Nephron progenitor cell (in vitro differentiated cells): ENCODE measurements around the gene OR8A1.

Experiments used
- DNase-seq: peaks from one replicate; pipeline ENCODE4 v3.0.0; 2021
- H3K27ac Mint-ChIP-seq: 2 replicates; pipeline ENCODE4 v1.8.0; 2021; ENCODE audit warnings: mild to moderate bottlenecking, moderate library complexity, mixed read lengths
- H3K27me3 Mint-ChIP-seq: 2 replicates; pipeline ENCODE4 v1.8.0; 2021; ENCODE audit warnings: mild to moderate bottlenecking, low read depth, mixed read lengths; ENCODE audit not compliant: poor library complexity
- H3K36me3 Mint-ChIP-seq: 2 replicates; pipeline ENCODE4 v1.8.0; 2021; ENCODE audit warnings: low read depth, mixed read lengths
- H3K4me1 Mint-ChIP-seq: 2 replicates; pipeline ENCODE4 v1.8.0; 2021; ENCODE audit warnings: mixed read lengths
- H3K4me3 Mint-ChIP-seq: 2 replicates; pipeline ENCODE4 v1.8.0; 2021; ENCODE audit warnings: mild to moderate bottlenecking, moderate library complexity, mixed read lengths
- H3K9me3 Mint-ChIP-seq: 2 replicates; pipeline ENCODE4 v1.8.0; 2021; ENCODE audit warnings: mild to moderate bottlenecking, moderate library complexity, mixed read lengths
- CTCF ChIP-seq: fragments of 200-600 bp; sonication (generic); IDR thresholded peaks from 2 replicates; pipeline ENCODE4 v1.5.0; 2021; ENCODE audit warnings: antibody characterized with exemption

Gene OR8A1

GRCh38 chr11:124538019-124538418 is 31.8 kb upstream of the OR8A1 start:
- Mint-ChIP-seq H3K27me3 (no peaks in the 10 kb centered on the region), H3K9me3 (no peaks in the 10 kb centered on the region), H3K4me3 (no peak overlapping the region), H3K36me3 (no peaks in the 10 kb centered on the region), H3K27ac (no peak overlapping the region), H3K4me1 (peaks cover 39% of the 10 kb centered on the region)
- DNase-seq, result no peak
- no peak for TF ChIP-seq CTCF

GRCh38 chr11:124541204-124541603 is 28.6 kb upstream of the OR8A1 start:
- H3K4me3 Mint-ChIP-seq, result no peak overlapping the region
- peaks cover 19% of the 10 kb centered on the region for H3K4me1 Mint-ChIP-seq
- H3K36me3 Mint-ChIP-seq, result no peaks in the 10 kb centered on the region
- no peak overlapping the region for H3K27ac Mint-ChIP-seq
- peaks cover 3% of the 10 kb centered on the region for H3K27me3 Mint-ChIP-seq
- DNase-seq, result no peak
- TF ChIP-seq CTCF, result no peak
- H3K9me3 Mint-ChIP-seq, result no peaks in the 10 kb centered on the region

- H3K4me1 Mint-ChIP-seq, result peaks cover 2% of the 10 kb centered on the region
- no peak overlapping the region for H3K27ac Mint-ChIP-seq
- no peak for TF ChIP-seq CTCF
- no peaks in the 10 kb centered on the region for H3K36me3 Mint-ChIP-seq
- DNase-seq, result no peak
- H3K4me3 Mint-ChIP-seq, result no peak overlapping the region
- H3K9me3 Mint-ChIP-seq, result no peaks in the 10 kb centered on the region
- H3K27me3 Mint-ChIP-seq, result peaks cover 3% of the 10 kb centered on the region
These were observed 26.7 kb upstream of the OR8A1 start for GRCh38 chr11:124543145-124543544.

- H3K27me3 Mint-ChIP-seq, result peaks cover 3% of the 10 kb centered on the region
- H3K36me3 Mint-ChIP-seq, result no peaks in the 10 kb centered on the region
- no peak within 1 kb of the TSS for H3K4me3 Mint-ChIP-seq
- DNase-seq, result no peak
- TF ChIP-seq CTCF, result no peak
- H3K27ac Mint-ChIP-seq, result no peak within 1 kb of the TSS
- no peaks in the 10 kb centered on the region for H3K9me3 Mint-ChIP-seq
- no peaks in the 10 kb centered on the region for H3K4me1 Mint-ChIP-seq
These were observed 26.2 kb upstream of the OR8A1 start, which contains the start of gene OR8B12 for GRCh38 chr11:124543554-124543953. TSS of gene OR8B12 (minus strand) at chr11:124543654. CDS start at chr11:124543654, 0 bp downstream.

- H3K9me3 Mint-ChIP-seq, result peaks cover 11% of the 10 kb centered on the region
- no peak for DNase-seq
These were observed 18.6 kb upstream of the OR8A1 start for GRCh38 chr11:124551189-124551588.

More at GRCh38 chr11:124551189-124551588, 18.6 kb upstream of the OR8A1 start:
- H3K36me3 Mint-ChIP-seq, result no peaks in the 10 kb centered on the region
- H3K4me1 Mint-ChIP-seq, result no peaks in the 10 kb centered on the region
- peaks cover 5% of the 10 kb centered on the region for H3K27me3 Mint-ChIP-seq
- no peak overlapping the region for H3K27ac Mint-ChIP-seq
- no peak for TF ChIP-seq CTCF
- no peak overlapping the region for H3K4me3 Mint-ChIP-seq
